Left renal pelvis (tissue), 4 donors: ENCODE measurements around the gene DNER. TPM values are rescaled to one million over a fixed set of nuclear protein-coding genes. Genes with fewer than 3 reads are reported as not detected.

Experiments
- polyA plus RNA-seq, 4 donors: library from polyadenylated mRNA; unstranded; fragments of 120-200 nt; gene quantifications; one replicate each; pipeline ENCODE4 v1.2.1, GENCODE V29; 2013; ENCODE audit not compliant: insufficient read length in 4 of 4

DNER gene
- polyA plus RNA-seq, 4 donors, result 9.1 to 71.5 (median 59.4) TPM

Other genes with a start within 250 kb of the DNER start
- gene TRIP12, start 207.5 kb upstream of the DNER start, polyA plus RNA-seq, result 100 to 1,000 TPM; 133 to 204 (median 193) TPM
- gene FBXO36, start 207.9 kb upstream of the DNER start, polyA plus RNA-seq, result 1 to 10 TPM; 3.5 to 8.0 (median 6.6) TPM